HG03066 (cell line): ENCODE measurements around the gene ADCY5.

Experiments
- ATAC-seq: cut with Tn5 transposase; IDR thresholded peaks from one replicate; pipeline ENCODE4 v1.9.1; 2021; ENCODE audit warnings: low read depth; ENCODE audit not compliant: unreplicated experiment

ADCY5 gene

DNA sequence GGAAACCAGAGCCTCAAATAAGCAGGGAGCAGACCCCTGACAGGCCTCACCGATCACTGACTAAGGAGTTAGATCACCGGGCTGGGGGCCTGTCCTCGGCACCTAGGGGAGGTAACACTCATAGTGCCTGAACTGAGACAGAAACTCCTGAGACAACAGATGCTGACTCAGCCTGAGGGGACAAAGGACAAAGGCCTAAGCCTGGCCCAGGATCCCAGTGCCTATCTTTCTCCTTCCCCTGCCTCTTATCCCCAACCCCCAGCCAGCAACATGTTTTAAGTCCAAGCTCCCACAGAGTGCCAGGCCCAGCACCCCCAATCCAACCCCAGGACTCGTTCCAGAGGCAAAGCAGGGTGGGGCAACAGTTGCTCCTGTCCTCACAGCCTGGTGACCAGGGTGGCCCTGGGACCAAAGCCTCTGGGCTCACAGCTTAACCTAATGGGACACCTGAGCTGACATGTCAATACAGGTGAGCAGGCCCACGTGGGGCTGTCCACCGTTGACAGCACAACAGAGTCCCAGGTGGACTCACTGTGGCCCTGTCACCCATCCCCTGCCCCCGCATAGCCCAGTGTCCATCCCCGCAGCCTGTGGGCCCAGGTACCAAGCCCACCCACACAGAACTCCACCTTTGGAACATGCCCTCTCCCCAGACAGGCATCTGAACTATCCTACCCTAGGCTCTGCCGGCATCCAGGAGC, 37.4 kb downstream of the ADCY5 start:
- ATAC-seq: no peak

DNA sequence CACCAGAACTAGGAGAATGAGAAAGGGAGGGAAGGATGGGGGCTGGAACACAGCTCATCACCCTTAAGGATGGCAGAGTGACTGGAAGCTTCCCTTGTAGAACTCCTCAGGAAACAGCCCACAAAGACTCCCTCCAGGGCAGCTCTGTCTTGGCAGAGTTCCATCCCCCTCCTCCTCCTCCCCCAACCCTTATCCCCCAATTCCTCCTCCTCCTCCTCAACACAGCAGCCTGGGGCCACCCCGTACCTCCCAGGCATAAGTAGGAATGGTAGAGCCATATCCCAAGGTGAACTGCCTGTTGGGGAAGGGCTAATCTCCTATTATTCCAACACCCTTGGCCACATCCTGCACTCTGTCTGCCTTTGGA, 38.8 kb downstream of the ADCY5 start:
- ATAC-seq: no peak

DNA sequence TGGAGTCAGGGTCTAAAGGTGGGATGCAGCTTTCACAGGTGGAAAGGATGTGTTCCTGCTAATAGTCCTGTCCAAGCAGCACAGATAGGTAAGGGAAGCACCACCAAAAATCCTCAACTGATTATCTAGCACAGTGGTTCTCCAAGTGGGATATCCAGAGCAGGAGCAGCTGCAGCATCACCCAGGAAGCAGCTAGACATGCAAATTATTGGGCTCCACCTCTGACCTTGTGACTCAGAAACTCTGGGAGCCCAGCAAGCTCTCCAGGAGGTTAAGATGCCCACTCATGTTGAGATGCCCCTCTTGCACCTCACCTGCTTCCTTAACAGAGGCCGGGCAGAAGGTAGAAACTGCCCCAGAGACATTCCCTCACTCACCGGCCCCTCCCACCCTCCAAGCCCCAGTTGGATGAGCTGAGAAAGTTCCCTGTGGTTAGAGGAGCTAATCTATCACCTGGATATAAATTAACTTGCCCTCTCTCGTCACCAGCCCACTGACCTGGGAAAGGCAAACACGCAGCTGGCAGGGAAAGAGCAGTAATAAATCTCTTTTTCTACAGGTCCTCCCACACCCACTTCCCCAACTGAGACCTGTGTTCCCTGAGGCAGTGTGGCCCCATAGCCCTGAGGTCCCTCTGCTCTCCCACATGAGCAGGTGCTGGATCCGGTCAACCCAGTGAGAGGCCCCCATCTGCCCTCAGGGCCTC, 39.3 kb downstream of the ADCY5 start:
- ATAC-seq: no peak

DNA sequence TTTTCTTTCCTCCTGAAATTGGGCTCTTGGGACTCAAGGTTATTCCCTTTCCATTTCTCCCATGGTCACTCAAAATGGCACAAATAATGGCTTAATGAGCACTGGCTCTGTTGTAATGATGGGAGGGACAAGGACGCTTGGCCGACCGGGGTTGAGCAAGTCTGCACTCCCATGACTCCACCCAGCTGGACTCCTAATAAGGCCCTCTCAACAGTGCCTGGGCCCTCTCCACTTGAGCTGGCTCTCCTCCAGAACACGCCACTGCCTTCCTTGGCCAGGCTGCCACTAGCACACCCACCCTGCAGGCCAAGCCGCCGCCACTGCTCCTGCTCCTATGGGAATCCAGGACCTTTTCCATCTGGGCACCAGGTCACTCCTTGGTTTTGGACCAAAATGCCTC, 42.3 kb downstream of the ADCY5 start:
- ATAC-seq: no peak

DNA sequence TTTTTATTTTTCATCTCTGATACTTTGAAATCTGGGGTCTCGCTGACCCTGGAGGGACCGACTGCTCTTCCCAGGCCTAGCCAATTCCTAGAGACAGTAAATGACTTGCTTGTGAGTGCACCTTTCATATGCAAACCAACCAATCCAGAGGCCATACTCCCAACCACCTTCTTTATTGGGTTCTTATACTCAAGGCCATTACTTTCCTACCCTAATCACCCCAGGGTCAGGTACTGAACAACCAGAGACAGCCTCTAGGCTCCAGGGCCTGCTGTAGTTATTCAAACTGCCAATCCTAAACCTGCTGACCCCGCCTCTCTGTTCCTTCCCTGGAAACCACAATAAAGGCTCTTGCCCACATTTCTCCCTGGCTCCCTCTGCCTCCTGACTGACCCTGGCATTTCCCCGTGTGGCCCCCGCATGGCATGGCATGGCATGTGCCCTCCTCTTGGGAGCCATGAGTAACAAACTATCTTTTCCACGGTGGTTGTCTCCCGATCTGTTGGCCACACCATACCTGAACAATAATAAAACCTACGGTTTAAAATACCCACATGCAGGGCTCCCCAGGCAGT, 42.9 kb downstream of the ADCY5 start:
- ATAC-seq: no peak

DNA sequence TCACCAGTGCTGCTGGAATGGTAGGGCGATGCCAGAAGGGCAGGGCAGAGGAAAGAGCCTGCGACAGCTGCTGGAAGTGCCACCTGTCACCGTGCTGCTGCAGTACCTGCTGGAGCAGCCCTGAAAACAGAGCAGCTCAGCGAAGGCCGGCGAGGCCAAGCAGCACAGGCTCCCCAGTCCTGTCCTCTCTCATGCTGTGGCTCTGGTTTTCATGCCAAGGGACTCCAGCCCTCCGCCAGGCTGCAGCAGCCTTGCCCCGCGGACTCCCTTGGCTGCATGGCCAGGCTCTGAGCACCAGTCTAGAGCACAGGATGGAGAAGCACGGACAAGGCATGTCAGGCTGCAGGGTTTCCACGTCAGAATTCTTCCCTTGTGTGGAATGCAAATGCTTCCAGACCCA, 43.9 kb downstream of the ADCY5 start:
- ATAC-seq: no peak

DNA sequence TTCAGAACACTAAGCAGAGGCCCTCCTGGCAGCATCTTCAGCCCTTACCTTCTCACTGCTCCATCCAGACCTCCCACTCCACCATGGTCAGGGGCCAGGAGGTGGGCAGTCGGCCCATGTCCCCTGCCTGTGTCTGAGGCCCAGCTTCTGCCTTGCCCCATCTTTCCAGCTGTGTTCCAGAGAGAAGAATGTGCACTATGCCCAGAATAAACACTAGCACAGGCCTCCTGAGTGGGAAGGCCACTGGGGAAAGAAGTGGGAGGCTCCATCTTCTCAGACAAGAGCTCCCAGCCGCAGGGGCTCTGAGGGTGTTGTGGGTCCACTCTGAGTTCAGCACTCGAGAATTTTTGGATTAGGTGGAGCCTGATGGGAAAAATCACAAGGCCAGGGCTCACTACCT, 44.5 kb downstream of the ADCY5 start:
- no peak for ATAC-seq

DNA sequence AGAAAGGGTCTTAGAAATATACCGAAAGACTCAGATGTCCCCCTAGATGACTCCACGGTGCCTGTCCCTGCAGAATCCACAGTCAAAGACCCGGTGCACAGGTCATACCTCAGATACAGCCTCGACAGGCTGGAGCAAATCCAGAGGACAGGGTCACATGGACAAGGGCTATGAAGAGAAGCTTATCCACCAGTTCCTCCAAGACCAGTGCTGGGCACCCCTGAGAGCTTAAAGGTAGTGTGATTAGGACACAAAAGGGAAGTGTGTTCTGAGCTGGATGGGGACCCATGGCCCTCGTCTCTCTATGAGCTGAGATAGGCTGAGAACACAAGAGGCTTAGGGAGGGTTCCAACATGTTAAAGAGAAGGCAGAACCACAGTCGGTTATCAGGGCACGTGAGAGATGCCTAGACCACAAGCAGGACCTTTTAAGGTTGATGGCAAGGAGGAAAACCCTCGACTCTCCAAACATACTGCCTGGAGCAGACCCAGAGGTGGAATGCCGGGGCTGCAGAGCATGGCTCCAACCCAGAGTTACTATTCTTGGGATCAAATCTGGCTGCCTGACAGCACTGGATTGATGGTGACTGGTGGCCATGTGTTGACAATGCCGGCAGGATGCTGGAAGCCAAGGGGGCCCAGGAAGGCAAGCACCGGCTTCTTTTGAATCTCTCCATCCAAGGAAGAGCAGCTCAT, 46.9 kb downstream of the ADCY5 start:
- ATAC-seq: no peak

DNA sequence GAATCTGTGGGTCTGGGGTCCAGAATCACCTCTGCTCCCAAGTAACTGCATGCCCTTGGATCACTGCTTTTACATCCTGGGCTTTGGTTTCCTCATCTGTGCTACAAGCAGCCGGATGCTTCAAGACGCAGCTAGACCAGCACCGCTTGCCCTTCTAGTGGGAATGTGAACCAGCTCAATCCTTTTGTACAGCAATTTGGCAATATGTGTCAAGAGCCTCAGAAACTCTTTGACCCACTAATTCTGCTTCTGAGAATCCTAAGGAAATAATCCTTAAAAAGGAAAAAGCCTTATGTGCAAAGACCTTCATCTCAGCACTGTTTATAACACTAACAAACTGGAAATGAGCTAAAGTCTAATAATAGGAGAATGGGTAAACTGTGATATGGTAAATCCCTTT, 48.7 kb downstream of the ADCY5 start:
- no peak for ATAC-seq

DNA sequence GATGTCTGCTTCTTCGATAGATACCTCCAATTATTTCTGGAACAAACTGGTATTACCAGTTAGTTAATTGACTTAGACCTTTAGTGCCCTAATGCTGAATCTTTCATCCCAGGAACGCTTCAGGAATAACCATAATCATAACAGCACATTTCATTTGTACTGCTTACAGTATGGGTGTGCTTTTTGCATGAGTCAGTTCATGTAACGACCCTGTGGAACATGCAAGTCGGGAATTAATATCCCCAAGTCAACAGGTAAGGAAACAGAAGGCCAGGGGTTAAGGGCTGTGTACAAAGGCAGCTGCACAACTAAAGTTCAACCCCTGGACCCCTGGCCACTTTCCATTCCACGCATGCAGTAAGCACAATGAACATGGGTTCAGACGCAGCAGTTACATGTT, 49.2 kb downstream of the ADCY5 start:
- no peak for ATAC-seq

DNA sequence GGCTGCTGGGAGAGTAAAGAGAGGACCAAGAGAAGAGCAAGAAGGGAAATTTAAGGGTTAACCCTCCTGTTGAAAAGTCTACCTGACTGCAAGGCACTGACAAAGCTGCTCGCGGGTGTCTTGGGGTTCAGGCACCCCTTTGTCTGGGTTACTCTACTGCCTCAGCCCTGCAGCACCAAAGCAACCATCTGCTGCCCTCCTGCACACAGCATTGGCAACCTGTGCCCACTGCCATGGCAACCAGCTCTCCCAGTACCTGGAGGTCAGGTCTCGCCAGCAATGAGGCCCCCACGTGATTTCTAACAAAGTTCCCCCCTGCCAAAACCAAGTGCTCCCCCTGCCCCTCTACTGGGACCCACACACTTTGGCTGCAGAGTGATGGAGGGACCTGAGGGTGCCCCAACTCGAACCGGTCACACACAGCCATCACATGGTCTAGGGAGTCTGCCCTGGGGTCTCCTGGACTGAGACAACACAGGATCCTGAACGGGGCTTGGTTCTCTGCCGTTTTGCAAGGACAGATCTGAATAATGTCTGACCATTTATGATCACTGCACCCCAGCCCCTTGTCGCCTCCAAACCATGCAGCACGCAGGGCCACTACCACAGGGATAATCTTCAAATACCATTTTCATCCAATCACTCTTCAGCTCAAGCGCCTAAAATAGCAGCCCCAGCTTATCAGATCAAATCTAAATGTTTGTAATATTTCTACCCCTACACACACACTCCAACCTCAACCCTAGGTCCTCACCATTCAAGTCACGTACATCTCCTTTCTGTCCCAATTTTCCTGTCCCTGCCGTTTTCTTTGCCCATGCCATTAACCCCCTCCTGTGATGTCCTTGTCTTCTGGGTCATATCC, 50.7 kb downstream of the ADCY5 start:
- no peak for ATAC-seq

DNA sequence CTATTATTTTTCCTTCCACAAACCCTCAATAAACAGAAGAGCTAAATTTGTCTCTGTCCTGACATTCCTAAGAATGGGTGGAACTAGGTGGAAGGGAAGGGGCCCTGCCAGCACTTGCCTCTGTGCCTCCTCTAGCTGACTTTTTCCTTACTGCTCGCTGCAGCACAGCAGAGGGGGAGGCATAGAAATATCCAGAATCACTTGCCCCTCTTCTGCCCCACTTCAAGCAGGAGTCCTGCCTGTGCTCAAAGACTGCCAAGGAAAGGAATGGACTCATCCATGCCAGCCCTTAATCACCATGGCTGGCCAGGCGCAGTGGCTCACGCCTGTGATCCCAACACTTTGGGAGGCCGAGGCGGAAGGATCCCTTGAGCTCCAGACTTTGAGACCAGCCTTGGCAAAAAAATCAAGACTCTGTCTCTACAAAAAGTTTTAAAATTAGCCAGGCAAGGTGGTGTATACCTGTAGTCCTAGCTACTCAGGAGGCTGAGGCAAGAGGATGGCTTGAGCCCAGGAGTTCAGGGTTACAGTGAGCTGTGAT, 51.8 kb downstream of the ADCY5 start:
- no peak for ATAC-seq

DNA sequence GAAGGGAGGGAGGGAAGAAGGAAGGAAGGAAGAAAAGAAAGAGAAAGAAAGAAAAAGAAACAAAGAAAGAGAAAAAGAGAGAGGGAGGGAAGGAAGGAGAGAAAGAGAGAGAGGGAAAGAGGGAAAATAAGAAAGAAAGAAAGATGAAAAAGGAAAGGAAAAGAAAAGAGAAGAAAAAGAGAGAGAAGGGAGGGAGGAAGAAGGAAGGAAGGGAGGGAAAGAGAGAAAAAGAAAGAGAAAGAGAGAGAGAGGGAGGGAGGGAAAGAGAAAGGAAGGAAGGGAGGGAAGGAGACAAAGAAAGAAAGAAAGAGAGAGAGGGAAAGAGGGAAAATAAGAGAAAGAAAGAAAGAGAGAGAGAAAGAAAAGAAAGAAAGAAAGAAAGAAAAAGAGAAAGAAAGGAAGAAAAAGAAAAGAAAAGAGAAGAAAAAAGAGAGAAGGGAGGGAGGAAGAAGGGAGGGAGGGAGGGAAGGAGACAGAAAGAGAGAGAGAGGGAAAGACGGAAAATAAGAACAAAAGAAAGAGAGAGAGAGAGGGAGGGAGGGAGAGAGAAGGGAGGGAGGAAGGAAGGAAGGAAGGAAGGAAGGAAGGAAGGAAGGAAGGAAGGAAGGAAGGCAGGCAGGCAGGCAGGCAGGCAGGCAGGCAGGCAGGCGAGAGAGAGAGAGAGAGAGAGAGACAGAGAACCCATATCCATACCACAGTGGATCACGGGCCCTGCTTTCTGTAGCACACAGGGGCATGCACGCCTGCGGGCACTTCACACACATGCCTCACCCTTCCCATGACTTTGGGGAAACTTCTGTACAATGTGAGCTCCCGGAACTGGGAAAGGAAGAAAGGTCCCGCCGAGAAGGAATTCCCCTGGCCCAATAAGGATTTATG, 52.5 kb downstream of the ADCY5 start:
- no peak for ATAC-seq

DNA sequence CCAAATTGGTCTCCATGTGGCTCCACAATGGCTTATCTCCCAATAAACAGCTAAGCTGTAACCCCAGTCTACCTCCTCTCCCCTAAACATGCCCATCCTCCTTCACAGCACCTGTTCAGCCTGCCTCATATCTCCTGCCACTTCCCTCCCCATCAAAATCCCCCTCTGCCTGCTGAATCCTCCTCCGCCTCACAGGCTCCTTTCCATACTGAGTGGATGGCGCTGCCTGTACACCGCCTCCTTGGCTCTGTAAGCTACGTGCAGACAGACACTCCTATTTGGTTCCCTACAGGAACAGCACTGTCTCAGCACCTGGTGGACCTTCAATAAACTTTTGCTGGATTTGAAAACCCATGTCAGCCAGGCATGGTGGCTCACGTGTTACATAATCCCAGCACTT, 53.7 kb downstream of the ADCY5 start:
- ATAC-seq: no peak

DNA sequence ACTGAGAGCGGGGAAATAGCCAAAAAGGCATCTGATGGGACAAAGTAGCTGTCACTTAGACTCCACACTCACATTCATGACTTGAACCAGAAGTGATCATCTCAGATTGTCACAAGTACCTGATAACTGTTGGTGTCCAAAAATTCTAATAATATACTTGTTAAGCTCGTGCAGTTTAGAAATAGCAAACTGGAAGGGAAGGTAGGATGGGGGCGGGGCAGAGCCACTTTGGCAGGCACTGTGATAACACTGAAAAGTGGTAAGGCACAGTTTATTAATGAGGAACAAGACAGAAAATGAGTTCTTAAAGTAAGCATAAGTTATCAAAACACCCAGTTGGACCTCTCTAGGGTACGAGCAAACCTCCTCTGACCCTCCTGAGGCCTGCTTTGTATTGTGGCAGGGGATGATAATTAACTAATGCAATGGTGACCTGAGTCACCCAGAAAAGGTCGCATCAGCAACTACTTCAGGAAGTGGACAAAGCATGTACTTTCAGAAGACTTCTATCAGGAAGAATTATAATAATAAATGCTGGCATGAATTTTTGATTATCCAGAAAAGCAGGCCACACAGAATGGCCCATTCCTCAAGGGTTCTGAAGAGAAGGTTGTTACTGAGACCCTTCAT, 54.4 kb downstream of the ADCY5 start:
- ATAC-seq: no peak

DNA sequence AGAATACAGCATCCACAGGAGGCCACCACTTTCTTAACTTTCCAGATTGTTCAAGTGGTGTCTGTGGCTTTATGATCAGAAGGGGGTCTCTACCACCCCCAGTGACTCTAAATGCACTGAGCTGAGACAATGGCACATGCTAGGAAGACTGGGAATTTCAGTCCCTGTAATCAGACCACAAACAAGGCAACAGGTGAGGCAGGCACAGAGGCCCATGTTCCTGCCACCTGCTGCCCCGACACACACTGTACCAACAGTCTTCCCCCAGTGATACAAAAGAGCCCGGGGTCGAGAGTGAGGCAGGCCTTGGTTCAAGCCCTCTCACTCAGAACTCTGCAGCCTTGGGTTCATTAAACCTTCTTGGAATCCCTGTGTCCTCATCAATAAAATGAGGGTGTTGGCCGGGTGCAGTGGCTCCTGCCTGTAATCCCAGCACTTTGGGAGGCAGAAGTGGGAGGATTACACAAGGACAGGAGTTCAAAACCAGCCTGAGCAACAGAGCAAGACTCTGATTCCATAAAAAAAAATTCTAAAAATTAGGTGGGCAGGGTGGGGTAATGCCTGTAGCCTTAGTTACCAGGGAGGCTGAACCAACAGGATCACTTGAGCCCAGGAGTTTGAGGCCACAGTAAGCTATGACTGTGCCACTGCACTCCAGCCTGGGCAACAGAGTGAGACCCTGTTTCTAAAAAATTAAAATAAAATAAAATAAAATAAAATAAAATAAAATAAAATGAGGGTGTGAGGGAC, 55.8 kb downstream of the ADCY5 start:
- ATAC-seq: no peak

DNA sequence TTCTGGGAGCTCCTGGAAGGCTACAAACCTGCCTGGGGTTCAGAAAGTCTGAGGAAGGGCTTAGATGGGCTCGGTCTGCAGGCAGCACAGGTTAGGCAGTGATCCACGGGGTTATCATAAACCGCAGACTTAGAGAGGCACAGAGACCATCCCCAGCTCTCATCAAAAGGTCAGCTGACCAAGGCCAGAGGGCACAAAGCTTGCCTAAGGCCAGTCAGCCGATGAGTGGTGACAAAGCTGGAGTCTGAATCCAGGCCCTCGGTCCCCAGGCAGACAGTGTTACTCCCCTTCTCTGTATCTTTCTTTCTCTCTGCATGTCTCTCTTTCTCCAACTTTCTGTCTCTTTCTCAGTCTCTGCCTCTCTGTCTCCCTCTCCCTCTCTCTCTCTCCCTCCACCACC, 56.5 kb downstream of the ADCY5 start:
- no peak for ATAC-seq

DNA sequence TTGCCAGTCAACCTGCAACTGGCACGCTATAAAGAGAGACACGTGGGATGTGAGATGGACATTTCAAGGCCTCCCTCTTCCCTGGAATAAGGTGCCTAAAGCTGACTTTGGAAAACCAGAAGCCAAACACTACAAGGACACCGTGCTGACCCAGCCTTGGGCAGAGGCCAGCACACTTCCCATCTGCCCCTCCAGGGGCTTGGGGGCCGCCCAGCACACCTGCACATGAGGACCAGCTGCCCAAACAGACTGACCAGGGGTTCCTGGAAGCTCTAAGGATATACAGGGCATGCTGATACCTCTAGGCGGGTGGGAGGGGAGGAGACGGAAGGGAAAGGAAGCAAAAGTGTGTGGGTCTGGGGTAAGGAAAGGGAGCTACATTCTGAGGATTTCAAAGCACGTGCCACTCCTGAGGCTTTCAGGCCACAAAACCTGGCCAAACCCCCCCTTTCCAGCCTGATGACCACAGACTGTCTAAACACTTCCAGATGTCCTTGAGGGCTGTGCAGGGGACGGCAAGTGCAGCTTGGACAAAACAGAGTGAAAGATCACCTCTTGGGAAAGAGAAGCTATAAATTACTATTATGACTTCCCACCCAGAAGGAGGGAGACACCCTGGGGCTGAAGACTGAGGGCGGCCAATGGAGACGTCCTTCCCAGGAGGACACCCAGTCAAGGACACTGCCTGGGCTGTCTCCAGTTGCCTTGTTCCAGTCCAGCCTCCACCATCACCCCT, 57.9 kb downstream of the ADCY5 start:
- no peak for ATAC-seq
